Measurements from ENCODE around the gene KCNJ6.

KCNJ6 gene

GRCh38 chr21:37642493-37642892, 273.8 kb downstream of the KCNJ6 start:
- 66 to 70% methylated on average over 3 of the region's 3 CpGs for WGBS, 2 experiments

GRCh38 chr21:37639756-37640155, 276.5 kb downstream of the KCNJ6 start:
- Histone ChIP-seq H3K27ac (ENCODE audit: insufficient read depth, low read depth, low read length, poor library complexity, severe bottlenecking) (no peak overlapping the region), H3K4me1 (ENCODE audit: control insufficient read depth, insufficient read depth, low read length) (no peaks in the 10 kb centered on the region)
- WGBS, 2 experiments, result 91% methylated on average over 2 of the region's 2 CpGs

More at GRCh38 chr21:37642493-37642892, 273.8 kb downstream of the KCNJ6 start:
- no peak overlapping the region for H3K27ac ChIP-seq (ENCODE audit: insufficient read depth, low read depth, low read length, poor library complexity, severe bottlenecking)
- no peaks in the 10 kb centered on the region for H3K36me3 ChIP-seq (ENCODE audit: control insufficient read depth, insufficient read depth, low read length)
- no peaks in the 10 kb centered on the region for H3K27me3 ChIP-seq (ENCODE audit: control insufficient read depth, insufficient read depth, low read length, poor library complexity, severe bottlenecking)
- no peaks in the 10 kb centered on the region for H3K4me1 ChIP-seq (ENCODE audit: control insufficient read depth, insufficient read depth, low read length)
- no peaks in the 10 kb centered on the region for H3K9me3 ChIP-seq (ENCODE audit: control insufficient read depth, low read length)
- no peak overlapping the region for H3K4me3 ChIP-seq (ENCODE audit: insufficient read depth, low read depth, low read length)

GRCh38 chr21:37636152-37636860, 280.0 kb downstream of the KCNJ6 start:
- no peaks in the 10 kb centered on the region for H3K27me3 ChIP-seq (ENCODE audit: control insufficient read depth, insufficient read depth, low read length, poor library complexity, severe bottlenecking)

More at GRCh38 chr21:37639756-37640155, 276.5 kb downstream of the KCNJ6 start:
- H3K27me3 ChIP-seq (ENCODE audit: control insufficient read depth, insufficient read depth, low read length, poor library complexity, severe bottlenecking), result no peaks in the 10 kb centered on the region
- H3K4me3 ChIP-seq (ENCODE audit: insufficient read depth, low read depth, low read length), result no peak overlapping the region
- no peaks in the 10 kb centered on the region for H3K36me3 ChIP-seq (ENCODE audit: control insufficient read depth, insufficient read depth, low read length)
- no peaks in the 10 kb centered on the region for H3K9me3 ChIP-seq (ENCODE audit: control insufficient read depth, low read length)

GRCh38 chr21:37631319-37632117, 284.7 kb downstream of the KCNJ6 start:
- H3K27me3 ChIP-seq (ENCODE audit: control insufficient read depth, insufficient read depth, low read length, poor library complexity, severe bottlenecking), result no peaks in the 10 kb centered on the region
- no peak overlapping the region for H3K4me3 ChIP-seq (ENCODE audit: insufficient read depth, low read depth, low read length)
- WGBS, 2 experiments, result 28 to 29% methylated on average over 12 of the region's 12 CpGs
- no peaks in the 10 kb centered on the region for H3K36me3 ChIP-seq (ENCODE audit: control insufficient read depth, insufficient read depth, low read length)
- no peaks in the 10 kb centered on the region for H3K9me3 ChIP-seq (ENCODE audit: control insufficient read depth, low read length)
- peaks cover 13% of the 10 kb centered on the region for H3K4me1 ChIP-seq (ENCODE audit: control insufficient read depth, insufficient read depth, low read length)
- H3K27ac ChIP-seq (ENCODE audit: insufficient read depth, low read depth, low read length, poor library complexity, severe bottlenecking), result peak overlapping the region; percentile 28

More at GRCh38 chr21:37636152-37636860, 280.0 kb downstream of the KCNJ6 start:
- no peaks in the 10 kb centered on the region for H3K36me3 ChIP-seq (ENCODE audit: control insufficient read depth, insufficient read depth, low read length)
- H3K9me3 ChIP-seq (ENCODE audit: control insufficient read depth, low read length), result no peaks in the 10 kb centered on the region
- H3K4me1 ChIP-seq (ENCODE audit: control insufficient read depth, insufficient read depth, low read length), result peaks cover 7% of the 10 kb centered on the region
- 94 to 95% methylated on average over 8 of the region's 8 CpGs for WGBS, 2 experiments
- no peak overlapping the region for H3K27ac ChIP-seq (ENCODE audit: insufficient read depth, low read depth, low read length, poor library complexity, severe bottlenecking)
- no peak overlapping the region for H3K4me3 ChIP-seq (ENCODE audit: insufficient read depth, low read depth, low read length)

- no peak overlapping the region for H3K4me3 ChIP-seq (ENCODE audit: insufficient read depth, low read depth, low read length)
- H3K4me1 ChIP-seq (ENCODE audit: control insufficient read depth, insufficient read depth, low read length), result peaks cover 13% of the 10 kb centered on the region
- H3K27ac ChIP-seq (ENCODE audit: insufficient read depth, low read depth, low read length, poor library complexity, severe bottlenecking), result no peak overlapping the region
- no peaks in the 10 kb centered on the region for H3K36me3 ChIP-seq (ENCODE audit: control insufficient read depth, insufficient read depth, low read length)
- no peaks in the 10 kb centered on the region for H3K27me3 ChIP-seq (ENCODE audit: control insufficient read depth, insufficient read depth, low read length, poor library complexity, severe bottlenecking)
- 97 to 100% methylated on average over 2 of the region's 2 CpGs for WGBS, 2 experiments
- no peaks in the 10 kb centered on the region for H3K9me3 ChIP-seq (ENCODE audit: control insufficient read depth, low read length)
Observed at GRCh38 chr21:37630872-37631271, 285.4 kb downstream of the KCNJ6 start.

GRCh38 chr21:37628362-37628761, 287.9 kb downstream of the KCNJ6 start:
- Histone ChIP-seq H3K4me3 (ENCODE audit: insufficient read depth, low read depth, low read length) (no peak overlapping the region), H3K27me3 (ENCODE audit: control insufficient read depth, insufficient read depth, low read length, poor library complexity, severe bottlenecking) (no peaks in the 10 kb centered on the region), H3K4me1 (ENCODE audit: control insufficient read depth, insufficient read depth, low read length) (peaks cover 13% of the 10 kb centered on the region), H3K9me3 (ENCODE audit: control insufficient read depth, low read length) (no peaks in the 10 kb centered on the region), H3K27ac (ENCODE audit: insufficient read depth, low read depth, low read length, poor library complexity, severe bottlenecking) (no peak overlapping the region), H3K36me3 (ENCODE audit: control insufficient read depth, insufficient read depth, low read length) (no peaks in the 10 kb centered on the region)
- WGBS, 2 experiments, result 91 to 93% methylated on average over 2 to 3 of the region's 3 CpGs

GRCh38 chr21:37627561-37627960, 288.7 kb downstream of the KCNJ6 start:
- Histone ChIP-seq H3K27me3 (ENCODE audit: control insufficient read depth, insufficient read depth, low read length, poor library complexity, severe bottlenecking) (no peaks in the 10 kb centered on the region), H3K36me3 (ENCODE audit: control insufficient read depth, insufficient read depth, low read length) (no peaks in the 10 kb centered on the region), H3K9me3 (ENCODE audit: control insufficient read depth, low read length) (no peaks in the 10 kb centered on the region), H3K4me1 (ENCODE audit: control insufficient read depth, insufficient read depth, low read length) (peaks cover 18% of the 10 kb centered on the region), H3K27ac (ENCODE audit: insufficient read depth, low read depth, low read length, poor library complexity, severe bottlenecking) (no peak overlapping the region), H3K4me3 (ENCODE audit: insufficient read depth, low read depth, low read length) (no peak overlapping the region)
- 93 to 96% methylated on average over 2 of the region's 2 CpGs for WGBS, 2 experiments

GRCh38 chr21:37627074-37627473, 289.2 kb downstream of the KCNJ6 start:
- Histone ChIP-seq H3K4me3 (ENCODE audit: insufficient read depth, low read depth, low read length) (no peak overlapping the region), H3K4me1 (ENCODE audit: control insufficient read depth, insufficient read depth, low read length) (peaks cover 18% of the 10 kb centered on the region), H3K27me3 (ENCODE audit: control insufficient read depth, insufficient read depth, low read length, poor library complexity, severe bottlenecking) (no peaks in the 10 kb centered on the region), H3K36me3 (ENCODE audit: control insufficient read depth, insufficient read depth, low read length) (no peaks in the 10 kb centered on the region), H3K27ac (ENCODE audit: insufficient read depth, low read depth, low read length, poor library complexity, severe bottlenecking) (no peak overlapping the region), H3K9me3 (ENCODE audit: control insufficient read depth, low read length) (no peaks in the 10 kb centered on the region)
- 85 to 87% methylated on average over 4 of the region's 4 CpGs for WGBS, 2 experiments

GRCh38 chr21:37626320-37626719, 289.9 kb downstream of the KCNJ6 start:
- H3K4me3 ChIP-seq (ENCODE audit: insufficient read depth, low read depth, low read length), result no peak overlapping the region
- WGBS, 2 experiments, result 82 to 83% methylated on average over 6 of the region's 6 CpGs
- H3K4me1 ChIP-seq (ENCODE audit: control insufficient read depth, insufficient read depth, low read length), result peaks cover 11% of the 10 kb centered on the region
- H3K9me3 ChIP-seq (ENCODE audit: control insufficient read depth, low read length), result no peaks in the 10 kb centered on the region
- H3K27ac ChIP-seq (ENCODE audit: insufficient read depth, low read depth, low read length, poor library complexity, severe bottlenecking), result no peak overlapping the region
- H3K27me3 ChIP-seq (ENCODE audit: control insufficient read depth, insufficient read depth, low read length, poor library complexity, severe bottlenecking), result no peaks in the 10 kb centered on the region
- H3K36me3 ChIP-seq (ENCODE audit: control insufficient read depth, insufficient read depth, low read length), result no peaks in the 10 kb centered on the region

- 91 to 96% methylated on average over 2 to 3 of the region's 3 CpGs for WGBS, 2 experiments
- H3K9me3 ChIP-seq (ENCODE audit: control insufficient read depth, low read length), result no peaks in the 10 kb centered on the region
- H3K27me3 ChIP-seq (ENCODE audit: control insufficient read depth, insufficient read depth, low read length, poor library complexity, severe bottlenecking), result no peaks in the 10 kb centered on the region
- peaks cover 9% of the 10 kb centered on the region for H3K4me1 ChIP-seq (ENCODE audit: control insufficient read depth, insufficient read depth, low read length)
- H3K4me3 ChIP-seq (ENCODE audit: insufficient read depth, low read depth, low read length), result no peak overlapping the region
- H3K27ac ChIP-seq (ENCODE audit: insufficient read depth, low read depth, low read length, poor library complexity, severe bottlenecking), result no peak overlapping the region
- no peaks in the 10 kb centered on the region for H3K36me3 ChIP-seq (ENCODE audit: control insufficient read depth, insufficient read depth, low read length)
Observed at GRCh38 chr21:37623689-37624088, 292.6 kb downstream of the KCNJ6 start.

Data from ectodermal cell (in vitro differentiated cells).